HG03521 (cell line): ENCODE measurements around the gene ZBTB4.
A peak's percentile ranks its signal among the peaks of the same experiment; 100 is the strongest.

Source experiments
- ATAC-seq: cut with Tn5 transposase; IDR thresholded peaks from one replicate; pipeline ENCODE4 v1.9.1; 2021; ENCODE audit warnings: mild to moderate bottlenecking, moderate library complexity; ENCODE audit not compliant: unreplicated experiment

The ZBTB4 gene

DNA sequence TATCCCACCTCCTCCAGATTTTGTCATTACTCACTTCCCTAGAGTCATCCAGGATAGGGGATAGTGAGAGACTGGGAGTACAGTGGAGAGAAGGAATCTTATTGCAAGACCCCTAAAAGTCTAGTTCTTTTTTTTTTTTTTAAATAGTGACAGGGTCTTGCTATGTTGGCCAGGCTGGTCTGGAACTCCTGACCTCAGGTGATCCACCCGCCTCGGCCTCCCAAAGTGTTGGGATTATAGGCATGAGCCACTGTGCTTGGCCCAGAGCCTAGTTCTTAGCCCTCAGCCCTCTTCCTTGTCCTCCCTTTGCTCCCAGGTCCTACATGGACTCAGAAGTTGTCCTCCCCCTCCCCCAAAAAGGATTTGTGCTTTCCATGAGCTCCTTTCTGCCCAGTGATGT, 37.3 kb downstream of the ZBTB4 start:
- no peak for ATAC-seq

DNA sequence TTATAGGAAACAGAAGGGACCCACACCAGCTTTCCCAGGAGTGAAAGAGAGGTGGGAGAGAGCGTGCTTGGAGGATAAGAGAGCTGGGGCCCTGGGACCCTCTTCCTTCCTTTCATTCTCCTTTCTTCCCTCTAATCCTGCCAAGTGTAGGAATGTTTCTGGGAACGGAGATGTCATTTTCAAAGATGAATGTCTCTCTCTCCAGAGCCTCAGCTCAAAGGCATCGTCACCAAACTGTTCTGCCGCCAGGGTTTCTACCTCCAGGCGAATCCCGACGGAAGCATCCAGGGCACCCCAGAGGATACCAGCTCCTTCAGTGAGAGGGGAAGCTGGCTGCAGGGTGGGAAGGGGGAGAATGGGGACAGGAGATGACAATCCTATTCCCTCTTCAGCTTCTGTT, 38.2 kb downstream of the ZBTB4 start:
- ATAC-seq, result no peak

DNA sequence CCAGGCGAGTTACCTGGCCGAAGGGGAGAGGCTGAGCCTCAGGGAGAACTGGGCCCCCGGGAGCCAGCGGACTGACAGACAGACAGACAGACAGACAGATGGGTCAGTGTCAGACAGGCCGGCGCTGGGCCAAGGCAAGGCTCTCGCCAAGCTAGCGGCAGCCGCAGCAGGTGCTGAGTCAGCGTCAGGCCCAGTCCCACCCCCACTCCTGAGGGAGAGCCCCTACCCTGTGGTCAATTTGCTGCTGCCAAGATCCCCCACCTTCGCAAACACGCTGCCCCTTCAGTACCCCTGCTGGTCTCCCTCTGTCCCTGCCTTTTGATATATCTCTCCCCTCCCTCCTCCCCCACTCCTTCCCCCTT, 38.6 kb downstream of the ZBTB4 start:
- no peak for ATAC-seq

DNA sequence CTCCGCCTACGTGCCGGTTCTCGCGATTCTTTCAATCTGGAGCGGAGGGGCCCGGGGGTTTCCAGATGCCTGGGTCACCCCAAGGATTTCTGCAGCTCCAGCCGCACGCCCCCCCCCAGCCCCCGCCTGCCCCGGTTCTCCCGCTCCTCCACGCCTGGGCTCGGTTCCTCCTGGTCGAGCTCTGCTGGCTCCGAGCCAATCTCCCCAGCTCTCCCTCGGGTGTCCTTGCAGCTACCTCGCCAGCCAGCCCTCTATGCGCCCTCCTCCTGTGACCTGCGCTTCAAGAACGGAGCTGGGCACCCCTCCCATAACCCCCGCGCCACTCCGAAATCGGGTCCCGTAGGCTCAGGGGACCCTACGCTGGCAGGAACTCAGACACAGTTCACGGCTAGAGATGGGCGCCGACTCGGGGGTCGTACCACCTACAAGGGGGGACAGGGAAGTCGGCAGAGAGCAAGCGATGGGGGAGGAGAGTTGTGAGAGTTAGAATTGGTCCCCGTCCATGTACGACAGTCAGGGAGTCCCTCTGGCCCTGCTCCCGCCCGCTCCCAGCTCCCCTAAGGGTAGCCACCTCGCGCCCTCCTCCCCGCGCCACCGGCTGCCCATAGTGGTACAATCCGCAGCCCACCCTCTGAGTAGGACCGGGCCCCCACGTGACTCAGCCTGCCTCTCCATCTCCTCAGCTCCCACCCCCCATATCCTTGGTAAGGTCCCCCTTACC, 39.2 kb downstream of the ZBTB4 start:
- no peak for ATAC-seq

DNA sequence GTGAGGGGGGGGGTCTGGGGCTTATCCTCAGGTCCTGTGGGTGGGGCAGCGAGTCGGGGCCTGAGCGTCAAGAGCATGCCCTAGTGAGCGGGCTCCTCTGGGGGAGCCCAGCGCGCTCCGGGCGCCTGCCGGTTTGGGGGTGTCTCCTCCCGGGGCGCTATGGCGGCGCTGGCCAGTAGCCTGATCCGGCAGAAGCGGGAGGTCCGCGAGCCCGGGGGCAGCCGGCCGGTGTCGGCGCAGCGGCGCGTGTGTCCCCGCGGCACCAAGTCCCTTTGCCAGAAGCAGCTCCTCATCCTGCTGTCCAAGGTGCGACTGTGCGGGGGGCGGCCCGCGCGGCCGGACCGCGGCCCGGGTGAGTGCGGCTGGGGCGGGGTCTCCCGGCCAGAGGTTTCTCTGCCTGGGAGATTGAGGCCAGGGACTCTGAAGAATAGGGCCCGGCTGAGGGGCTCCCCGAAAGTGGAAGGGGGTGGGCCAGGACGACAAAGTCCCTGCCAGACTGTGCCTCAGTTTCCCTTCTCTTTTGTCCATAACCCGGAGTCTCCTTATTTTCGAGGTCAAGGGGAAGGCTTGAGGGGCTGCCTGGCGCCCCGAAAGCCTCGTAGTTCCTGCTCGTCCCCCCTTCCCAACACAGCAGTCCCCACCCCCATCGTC, 39.8 kb downstream of the ZBTB4 start, which contains the start of gene FGF11:
FGF11 (plus strand) TSS at position 51 of the 651 bp plus-strand sequence; CDS start at position 160, 109 bp downstream.
- ATAC-seq, result no peak

DNA sequence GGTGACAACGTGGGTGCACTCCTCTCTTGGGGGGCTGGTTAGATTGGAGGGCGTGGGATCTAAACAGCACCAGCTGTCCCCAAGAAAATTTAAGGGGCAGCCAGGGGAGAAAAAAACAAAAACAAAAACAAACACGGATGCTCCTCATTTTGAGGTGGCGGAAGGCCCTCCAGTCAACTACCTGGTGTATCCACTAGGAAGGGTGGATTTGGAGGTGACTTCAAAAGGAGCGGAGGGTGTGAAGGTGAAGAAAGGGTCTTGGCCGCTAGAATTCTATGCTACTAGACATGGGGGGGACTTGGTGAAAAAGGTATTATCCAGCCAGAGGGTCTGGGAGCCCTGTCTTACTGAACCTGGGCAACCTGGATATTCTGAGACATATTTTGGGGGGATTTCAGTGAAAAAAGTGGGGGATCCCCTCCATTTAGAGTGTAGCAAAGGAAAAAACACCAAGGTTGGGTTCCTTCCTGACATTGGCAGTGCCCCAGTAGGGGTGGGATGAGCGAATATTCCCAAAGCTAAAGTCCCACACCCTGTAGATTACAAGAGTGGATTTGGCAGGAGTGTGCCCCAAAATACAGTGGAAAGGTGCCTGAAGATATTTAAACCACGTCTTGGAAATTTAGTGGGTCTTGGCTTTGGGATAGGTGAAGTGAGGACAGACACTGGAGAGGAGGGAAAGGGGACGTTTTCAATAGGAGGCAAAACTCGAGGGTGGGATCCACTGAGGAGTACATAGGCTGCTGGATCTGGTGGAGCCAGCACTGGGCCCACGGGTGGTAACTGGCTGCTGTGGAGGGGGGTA, 40.6 kb downstream of the ZBTB4 start:
- no peak for ATAC-seq

DNA sequence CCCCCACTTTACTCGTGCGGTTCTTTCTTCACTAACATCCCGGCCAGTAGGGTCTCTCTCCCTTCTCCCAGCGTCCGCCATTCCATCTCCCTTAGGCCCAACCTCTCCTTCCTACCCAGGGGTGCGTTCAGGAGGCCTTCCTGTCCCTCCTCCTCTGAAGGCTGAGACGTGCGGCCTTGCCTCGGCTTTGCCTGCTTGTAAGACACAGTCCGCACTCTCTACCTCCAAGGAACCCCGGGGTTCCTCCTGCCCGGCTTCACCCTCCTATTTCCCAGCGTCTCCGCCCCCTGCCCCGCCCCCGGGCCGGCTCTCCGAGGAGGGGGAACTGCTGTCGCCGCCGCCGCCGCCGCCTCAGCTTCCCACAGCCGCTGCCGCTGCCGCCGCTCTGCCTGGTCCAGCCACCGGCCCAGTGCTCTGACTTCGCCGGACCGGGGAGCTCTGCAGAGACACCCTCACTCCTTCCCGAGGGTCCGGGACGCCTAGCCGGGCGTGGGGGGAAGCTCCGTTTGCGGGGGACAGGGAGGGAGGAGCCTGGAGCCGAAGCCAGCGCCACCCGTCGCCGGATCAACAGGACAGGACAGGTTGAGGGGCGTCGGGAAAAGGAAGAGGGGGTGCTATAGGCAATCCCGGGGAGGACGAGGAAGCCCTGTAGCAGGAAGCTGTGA, 41.3 kb downstream of the ZBTB4 start:
- ATAC-seq, result no peak

DNA sequence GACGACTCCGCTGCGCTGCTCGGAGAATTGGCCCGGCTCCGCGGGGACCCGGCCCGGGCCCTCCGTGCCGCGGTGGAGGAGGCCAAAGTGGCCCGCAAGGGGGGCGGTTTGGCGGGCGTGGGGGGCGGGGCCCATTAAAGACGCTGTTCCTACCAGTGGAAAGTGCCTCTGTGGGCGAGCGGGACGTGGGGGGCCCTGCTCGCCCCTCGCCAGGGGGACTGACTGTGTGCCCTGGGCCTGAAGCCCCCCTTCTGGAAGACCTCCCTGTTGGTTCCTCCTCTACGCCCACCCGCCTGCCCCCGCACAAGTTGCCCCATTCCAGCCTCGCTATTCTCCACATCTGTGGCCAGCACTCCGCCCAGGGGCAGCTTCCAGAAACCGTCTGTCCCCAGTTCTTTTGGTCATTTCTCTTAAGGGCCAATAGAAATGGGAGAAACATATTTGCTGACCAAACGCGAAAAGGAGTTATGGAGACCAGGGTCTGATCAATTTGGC, 42.0 kb downstream of the ZBTB4 start:
- ATAC-seq, result no peak

DNA sequence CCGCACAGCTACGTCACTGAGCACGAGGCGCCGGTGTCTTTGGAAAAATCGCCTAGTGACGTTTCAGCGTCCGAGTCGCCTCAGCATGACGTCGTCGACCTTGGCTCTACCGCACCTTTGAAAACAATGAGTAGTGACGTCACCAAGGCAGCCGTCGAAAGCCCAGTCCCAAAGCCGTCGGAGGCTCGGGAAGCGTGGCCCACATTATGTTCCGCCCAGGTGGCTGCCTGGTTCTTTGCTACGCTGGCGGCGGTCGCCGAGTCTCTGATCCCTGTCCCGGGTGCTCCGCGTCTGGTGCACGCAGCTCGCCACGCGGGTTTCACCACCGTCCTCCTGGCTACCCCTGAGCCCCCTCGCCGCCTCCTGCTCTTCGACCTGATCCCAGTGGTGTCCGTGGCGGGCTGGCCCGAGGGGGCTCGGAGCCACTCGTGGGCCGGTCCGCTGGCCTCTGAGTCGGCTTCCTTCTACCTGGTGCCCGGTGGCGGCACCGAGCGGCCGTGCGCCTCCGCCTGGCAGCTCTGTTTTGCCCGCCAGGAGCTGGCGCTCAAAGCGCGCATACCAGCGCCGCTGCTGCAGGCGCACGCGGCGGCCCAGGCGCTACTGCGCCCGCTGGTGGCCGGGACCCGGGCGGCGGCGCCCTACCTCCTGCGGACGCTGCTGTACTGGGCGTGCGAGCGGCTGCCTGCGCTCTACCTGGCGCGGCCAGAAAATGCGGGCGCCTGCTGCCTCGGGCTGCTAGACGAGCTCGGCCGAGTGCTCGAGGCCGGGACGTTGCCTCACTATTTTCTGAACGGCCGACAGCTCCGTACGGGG, 42.7 kb downstream of the ZBTB4 start:
- peak; percentile 35 for ATAC-seq

DNA sequence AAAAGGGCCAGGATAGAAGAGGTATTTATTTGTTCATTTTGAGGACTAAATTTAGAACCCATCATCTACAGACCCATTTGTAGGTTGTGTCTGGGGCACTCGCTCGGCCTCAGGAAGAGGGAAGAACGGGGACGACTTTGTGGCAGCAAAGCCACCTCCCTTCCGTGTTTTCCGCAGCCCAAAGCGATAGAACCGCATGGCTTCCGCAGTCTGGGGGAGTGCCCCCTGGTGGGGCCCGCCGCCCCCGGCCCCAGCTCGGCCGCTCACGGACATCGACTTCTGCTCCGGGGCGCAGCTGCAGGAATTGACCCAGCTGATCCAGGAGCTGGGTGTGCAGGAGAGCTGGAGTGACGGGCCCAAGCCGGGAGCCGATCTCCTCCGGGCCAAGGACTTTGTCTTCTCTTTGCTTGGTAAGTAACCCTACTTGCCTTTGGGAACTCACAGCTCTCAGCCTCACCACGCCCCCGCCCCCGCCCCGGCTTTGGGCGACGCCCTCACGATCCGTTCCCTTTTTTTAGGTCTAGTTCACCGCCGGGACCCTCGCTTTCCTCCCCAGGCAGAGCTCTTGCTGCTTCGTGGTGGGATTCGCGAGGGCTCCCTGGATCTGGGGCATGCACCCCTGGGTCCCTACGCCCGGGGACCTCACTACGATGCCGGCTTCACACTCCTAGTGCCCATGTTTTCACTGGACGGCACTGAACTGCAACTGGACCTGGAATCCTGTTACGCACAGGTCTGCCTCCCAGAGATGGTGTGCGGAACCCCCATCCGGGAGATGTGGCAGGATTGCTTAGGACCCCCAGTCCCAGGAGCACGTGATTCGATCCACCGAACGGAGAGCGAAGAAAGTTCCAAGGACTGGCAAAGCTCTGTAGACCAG, 43.5 kb downstream of the ZBTB4 start:
- peak; percentile 9 for ATAC-seq

DNA sequence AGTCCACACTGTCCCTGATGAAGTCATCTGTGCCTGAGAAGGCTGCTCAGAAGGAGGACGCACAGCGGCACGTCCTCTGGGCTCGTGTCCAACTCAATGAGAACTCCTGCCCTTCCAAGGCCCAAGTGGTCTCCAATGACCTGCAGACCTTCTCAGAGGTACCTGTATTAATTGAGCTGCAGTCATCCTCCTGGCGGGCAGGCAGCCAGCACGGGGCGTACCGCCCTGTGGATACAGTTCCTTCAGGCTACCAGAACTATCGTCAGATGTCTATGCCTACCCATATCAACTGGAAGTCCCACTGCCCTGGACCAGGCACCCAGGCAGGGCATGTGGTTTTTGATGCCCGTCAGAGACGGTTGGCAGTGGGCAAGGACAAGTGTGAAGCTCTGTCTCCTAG, 47.1 kb downstream of the ZBTB4 start:
- ATAC-seq, result no peak

DNA sequence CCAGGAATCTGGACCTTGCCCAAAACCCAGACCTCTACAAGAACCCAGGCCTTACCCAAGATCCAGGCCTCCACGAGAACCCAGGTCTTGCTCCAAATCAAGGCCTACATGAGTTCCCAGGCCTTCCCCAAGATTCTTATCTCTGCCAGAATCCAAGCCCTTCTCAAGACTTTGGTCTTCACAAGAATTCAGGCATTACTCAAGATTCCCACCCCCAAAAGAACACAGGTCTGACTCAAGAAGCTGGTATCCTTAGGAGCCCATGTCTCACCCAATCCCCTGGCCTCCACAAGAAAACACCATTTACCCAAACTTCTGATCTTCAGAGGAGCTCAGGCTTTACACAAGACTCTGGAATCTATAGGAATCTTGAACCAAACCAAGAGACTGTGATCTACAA, 48.2 kb downstream of the ZBTB4 start:
- ATAC-seq, result no peak

DNA sequence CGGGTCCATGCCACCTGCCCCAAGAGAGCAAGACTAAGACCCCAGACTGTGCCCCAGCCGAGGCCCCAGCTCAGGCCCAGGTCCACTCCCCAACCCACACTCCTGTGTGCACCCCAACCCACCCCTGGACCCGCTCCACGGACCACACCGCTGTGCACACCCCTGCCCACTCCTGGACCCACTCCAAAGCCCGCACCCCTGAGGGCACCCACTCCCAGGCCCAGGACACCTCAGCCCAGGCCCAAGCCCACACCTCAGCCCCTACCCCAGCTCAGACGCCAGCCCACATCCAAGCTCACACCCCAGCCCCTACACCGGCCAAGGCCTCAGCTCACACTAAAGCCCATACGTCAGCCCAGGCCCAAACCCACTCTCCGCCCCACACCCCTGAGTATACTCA, 49.7 kb downstream of the ZBTB4 start:
- ATAC-seq, result no peak

DNA sequence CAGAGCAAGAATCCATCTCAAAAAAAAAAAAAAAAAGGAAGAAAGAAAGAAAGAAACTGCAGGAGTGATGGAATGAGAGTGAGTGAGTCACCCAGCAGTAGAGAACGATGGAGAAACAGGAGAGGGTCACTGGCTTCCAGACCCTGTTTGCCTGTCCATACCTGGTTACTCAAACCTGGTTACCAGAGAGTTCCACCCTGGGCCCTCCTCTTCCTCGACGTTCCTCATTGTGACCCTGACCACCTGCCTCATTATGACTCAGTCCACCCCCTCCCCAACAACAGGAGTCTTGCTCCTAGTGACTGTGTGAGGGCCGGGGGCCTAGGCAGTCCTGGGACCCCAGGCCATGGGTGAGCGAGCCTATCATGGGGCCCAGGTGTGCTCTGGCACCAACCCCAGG, 50.9 kb downstream of the ZBTB4 start, which contains the start of gene SPEM3:
SPEM3 (plus strand) TSS at position 301 of the 400 bp plus-strand sequence; CDS start at position 347, 46 bp downstream.
- no peak for ATAC-seq

DNA sequence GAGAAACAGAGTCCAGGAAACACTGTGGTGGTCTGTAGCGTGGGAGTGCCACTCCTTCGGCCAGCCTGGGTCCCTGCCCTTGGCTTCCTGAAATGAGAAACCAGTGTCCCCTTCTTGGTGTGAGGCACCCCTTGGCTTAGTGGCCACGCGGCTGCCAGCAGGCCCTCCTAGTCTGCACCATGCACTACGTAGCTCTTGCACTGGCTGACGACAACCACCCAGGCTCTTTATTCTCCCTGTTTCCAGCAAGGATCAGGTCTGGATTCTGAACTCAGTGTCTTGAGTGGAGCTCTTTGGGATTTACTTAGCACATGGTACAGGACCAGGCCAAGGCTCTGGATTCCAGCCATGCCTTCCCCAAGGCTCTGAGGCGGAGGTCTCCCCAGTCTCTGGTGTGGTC, 51.9 kb downstream of the ZBTB4 start:
- ATAC-seq, result no peak

DNA sequence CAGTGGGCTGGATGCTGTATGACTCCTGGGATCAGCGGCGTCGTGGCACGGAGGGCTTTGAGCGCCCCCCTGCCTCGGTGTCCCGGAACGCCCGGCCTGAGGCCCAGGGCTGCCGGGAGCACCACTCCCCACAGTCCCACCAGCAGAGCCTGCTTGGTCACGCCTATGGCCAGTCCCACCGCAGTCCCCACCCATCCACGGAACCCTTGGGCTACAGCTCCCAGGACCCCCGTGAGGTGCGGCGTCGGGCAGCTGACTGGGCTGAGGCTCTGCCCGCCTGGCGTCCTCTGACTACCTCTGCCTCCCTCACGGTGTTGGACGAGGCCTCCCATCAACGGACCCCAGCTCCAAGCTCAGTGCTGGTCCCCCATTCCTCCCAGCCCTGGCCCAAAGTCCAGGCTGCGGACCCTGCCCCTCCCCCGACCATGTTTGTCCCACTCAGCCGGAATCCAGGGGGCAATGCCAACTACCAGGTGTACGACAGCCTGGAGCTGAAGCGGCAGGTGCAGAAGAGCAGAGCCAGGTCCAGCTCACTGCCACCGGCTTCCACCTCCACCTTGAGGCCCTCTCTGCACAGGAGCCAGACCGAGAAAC, 52.4 kb downstream of the ZBTB4 start:
- ATAC-seq, result no peak

DNA sequence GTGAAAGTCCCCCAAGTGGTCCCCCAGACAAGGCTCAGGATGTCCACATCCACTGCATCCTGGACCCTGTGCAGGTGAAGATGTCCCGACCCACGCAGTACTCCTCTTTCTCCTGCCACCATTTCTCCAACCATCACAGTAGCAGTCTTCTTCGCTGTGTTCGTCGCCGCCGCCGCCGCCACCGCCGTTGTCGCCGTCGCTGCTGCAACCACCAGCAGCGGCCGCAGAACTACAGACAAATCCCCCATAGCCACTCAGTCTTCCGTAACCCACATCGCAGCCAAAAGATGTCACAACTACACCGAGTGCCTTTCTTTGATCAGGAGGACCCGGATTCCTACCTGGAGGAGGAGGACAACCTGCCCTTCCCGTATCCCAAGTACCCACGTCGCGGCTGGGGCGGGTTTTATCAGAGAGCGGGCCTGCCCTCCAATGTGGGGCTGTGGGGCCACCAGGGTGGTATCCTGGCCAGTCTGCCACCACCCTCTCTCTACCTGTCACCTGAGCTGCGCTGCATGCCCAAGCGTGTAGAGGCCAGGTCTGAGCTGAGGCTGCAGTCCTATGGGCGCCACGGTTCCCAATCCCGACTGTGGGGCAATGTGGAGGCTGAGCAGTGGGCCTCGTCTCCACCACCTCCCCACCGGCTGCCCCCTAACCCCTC, 53.1 kb downstream of the ZBTB4 start:
- no peak for ATAC-seq

DNA sequence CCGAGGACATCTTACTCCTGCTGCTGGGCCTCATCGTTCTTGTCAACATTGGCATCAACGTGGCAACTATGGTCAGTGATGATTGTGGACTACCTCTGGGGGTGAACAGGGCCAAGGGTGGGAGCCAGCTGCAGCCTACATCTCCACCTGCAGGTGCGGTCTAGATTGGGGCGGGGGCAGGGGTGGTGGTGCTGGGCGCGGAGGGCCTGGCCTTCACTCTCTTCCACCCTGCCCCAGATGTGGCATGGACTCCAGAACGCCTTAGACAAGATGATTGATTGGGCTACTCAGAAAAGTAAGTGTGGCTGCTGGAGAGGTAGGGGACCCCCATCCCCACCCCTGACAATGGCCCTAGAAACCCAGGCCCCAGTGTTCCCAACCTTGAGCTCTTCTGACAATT, 53.7 kb downstream of the ZBTB4 start:
- no peak for ATAC-seq
